Panc1 (cell line): ENCODE measurements around the gene SNX2. TPM values are rescaled to one million over a fixed set of nuclear protein-coding genes. Genes with fewer than 3 reads are reported as not detected.

Experiments
- ATAC-seq: fragments of 200-7000 bp; cut with Tn5 transposase; 2 replicates; pipeline ENCODE4 v1.9.1; 2020; ENCODE audit warnings: mild to moderate bottlenecking, moderate library complexity
- BruUV-seq: library from RNA; stranded (reverse); fragments of 400-500 nt; replicated peaks from 2 replicates; lab custom pipeline; 2021; lab: Mats Ljungman, UMichigan
- CTCF ChIA-PET: fragments of 300-600 bp; sonication (Branson Sonifier 250); formaldehyde crosslinking; loops from one replicate; lab custom pipeline; 2022; ENCODE audit warnings: antibody characterized with exemption; lab: Charles Lee
- POLR2A ChIA-PET: fragments of 300-600 bp; sonication (Branson Sonifier 250); formaldehyde crosslinking; loops from one replicate; lab custom pipeline; 2022; ENCODE audit warnings: antibody characterized with exemption; lab: Charles Lee
- DNase-seq: peaks from one replicate; pipeline ENCODE4 v3.0.0-alpha.2; 2010; ENCODE audit warnings: low read depth, low spot score
- H3K27ac ChIP-seq: 2 replicates; pipeline ENCODE4 v1.5.1; 2011; ENCODE audit warnings: mild to moderate bottlenecking, low read length, inconsistent platforms
- H3K27me3 ChIP-seq: fragments of 200-500 bp; sonication (Bioruptor generic); 2 replicates; pipeline ENCODE4 v1.6.0; 2014; ENCODE audit warnings: low read length, inconsistent platforms; ENCODE audit not compliant: control insufficient read depth, insufficient read depth
- H3K36me3 ChIP-seq: fragments of 200-500 bp; sonication (Bioruptor generic); 2 replicates; pipeline ENCODE4 v1.5.1; 2014; ENCODE audit warnings: inconsistent platforms, mild to moderate bottlenecking, low read length, moderate library complexity; ENCODE audit not compliant: control insufficient read depth, insufficient read depth
- H3K4me1 ChIP-seq: 2 replicates; pipeline ENCODE4 v1.5.1; 2011; ENCODE audit warnings: inconsistent platforms, mild to moderate bottlenecking, low read length, moderate library complexity; ENCODE audit not compliant: control insufficient read depth, insufficient read depth
- H3K4me3 ChIP-seq, 2 experiments: 2 replicates each; pipeline ENCODE4 v1.5.1; 2011 to 2012; ENCODE audit warnings: low read depth in 2 of 2, low read length in 2 of 2, mild to moderate bottlenecking in 2 of 2, inconsistent platforms in 1 of 2, moderate library complexity in 1 of 2
- H3K9me3 ChIP-seq: fragments of 200-500 bp; sonication (Bioruptor generic); 2 replicates; pipeline ENCODE4 v1.5.1; 2014; ENCODE audit warnings: low read depth, mild to moderate bottlenecking, inconsistent platforms, low read length, moderate library complexity; ENCODE audit not compliant: control insufficient read depth, insufficient read depth
- POLR2AphosphoS5 ChIP-seq: IDR thresholded peaks from 2 replicates; pipeline ENCODE4 v1.6.1; 2012; ENCODE audit warnings: mild to moderate bottlenecking, low read depth, low read length, moderate library complexity
- REST ChIP-seq, 2 experiments: IDR thresholded peaks; 2 replicates each; pipeline ENCODE4 v1.6.1; 2011 to 2012; ENCODE audit warnings: low read depth in 2 of 2, control low read depth in 1 of 2, low read length in 1 of 2, mild to moderate bottlenecking in 1 of 2, moderate library complexity in 1 of 2; ENCODE audit not compliant: insufficient read depth in 1 of 2
- SIN3A ChIP-seq: IDR thresholded peaks from 2 replicates; pipeline ENCODE4 v1.6.1; 2012; ENCODE audit warnings: low read depth, mild to moderate bottlenecking, low read length, moderate library complexity, borderline replicate concordance; ENCODE audit not compliant: insufficient read depth
- TCF7L2 ChIP-seq: IDR thresholded peaks from 2 replicates; pipeline ENCODE4 v1.6.1; 2011; ENCODE audit warnings: mild to moderate bottlenecking, low read depth, low read length, inconsistent platforms
- in situ Hi-C: cut with HindIII; loops from 2 replicates; pipeline ENCODE4 v1.10.0; 2016; ENCODE audit warnings: low sequenced_read_pairs, low pct_unique_long_range_greater_than_20kb
- intact Hi-C: fragments of 100-400 bp; cut with micrococcal nuclease; formaldehyde crosslinking; loops from one replicate; pipeline ENCODE4 v1.10.0; 2022; ENCODE audit not compliant: unreplicated experiment
- total RNA-seq: library from RNA; stranded (reverse); gene quantifications from one replicate; pipeline ENCODE4 v1.2.1, GENCODE V29; 2021; ENCODE audit not compliant: unreplicated experiment
- TF ChIP-seq, protein P1 (sequence below): fragments of 450-650 bp; IDR thresholded peaks from 2 replicates; pipeline ENCODE4 v1.5.1; 2017; ENCODE audit warnings: mild to moderate bottlenecking

Gene SNX2
- total RNA-seq, 1 experiment from 2014 or later, result 66.8 TPM

DNA sequence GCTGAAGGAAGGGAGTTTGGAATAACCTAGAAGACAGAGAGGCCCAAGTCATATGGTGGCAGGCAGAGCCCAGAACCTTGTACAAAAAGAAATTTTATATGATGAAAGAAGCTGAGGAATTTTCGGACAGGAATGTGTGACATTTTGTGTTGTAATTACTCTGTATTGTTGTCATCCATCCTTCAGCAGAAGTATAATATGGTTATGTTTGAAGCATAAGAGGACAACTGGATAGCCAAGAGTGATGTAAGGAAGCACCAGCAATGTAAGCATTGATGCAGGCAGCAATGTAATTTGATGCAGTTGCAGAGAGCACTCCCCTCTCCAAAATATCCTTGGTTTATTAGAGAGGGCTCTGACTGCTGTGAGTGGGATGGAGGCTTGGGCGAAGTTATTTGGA, 19.1 kb upstream of the SNX2 start:
- DNase-seq (no peak), ATAC-seq (no peak)
- Histone ChIP-seq H3K27ac (peak overlapping the region; percentile 10; the same call in 1 of the 2 replicates), H3K9me3 (no peaks in the 10 kb centered on the region), H3K4me1 (no peaks in the 10 kb centered on the region), H3K4me3 (no peak overlapping the region), H3K27me3 (no peaks in the 10 kb centered on the region), H3K36me3 (no peaks in the 10 kb centered on the region)
- TF ChIP-seq POLR2AphosphoS5 (no peak), SIN3A (no peak), TCF7L2 (no peak), REST (IDR thresholded peaks at IDR 0.05; ENCODE audit: insufficient read depth in 1 of 2, low read depth in 2 of 2, low read length in 1 of 2) (no peak)
- TF ChIP-seq, protein P1, sequence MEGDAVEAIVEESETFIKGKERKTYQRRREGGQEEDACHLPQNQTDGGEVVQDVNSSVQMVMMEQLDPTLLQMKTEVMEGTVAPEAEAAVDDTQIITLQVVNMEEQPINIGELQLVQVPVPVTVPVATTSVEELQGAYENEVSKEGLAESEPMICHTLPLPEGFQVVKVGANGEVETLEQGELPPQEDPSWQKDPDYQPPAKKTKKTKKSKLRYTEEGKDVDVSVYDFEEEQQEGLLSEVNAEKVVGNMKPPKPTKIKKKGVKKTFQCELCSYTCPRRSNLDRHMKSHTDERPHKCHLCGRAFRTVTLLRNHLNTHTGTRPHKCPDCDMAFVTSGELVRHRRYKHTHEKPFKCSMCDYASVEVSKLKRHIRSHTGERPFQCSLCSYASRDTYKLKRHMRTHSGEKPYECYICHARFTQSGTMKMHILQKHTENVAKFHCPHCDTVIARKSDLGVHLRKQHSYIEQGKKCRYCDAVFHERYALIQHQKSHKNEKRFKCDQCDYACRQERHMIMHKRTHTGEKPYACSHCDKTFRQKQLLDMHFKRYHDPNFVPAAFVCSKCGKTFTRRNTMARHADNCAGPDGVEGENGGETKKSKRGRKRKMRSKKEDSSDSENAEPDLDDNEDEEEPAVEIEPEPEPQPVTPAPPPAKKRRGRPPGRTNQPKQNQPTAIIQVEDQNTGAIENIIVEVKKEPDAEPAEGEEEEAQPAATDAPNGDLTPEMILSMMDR, result no peak
- ChIA-PET CTCF (no interaction called here), POLR2A (no interaction called here)
- BruUV-seq, result no TSS peak
- intact Hi-C loops, result no loop called here
- in situ Hi-C loops, result no loop called here

DNA sequence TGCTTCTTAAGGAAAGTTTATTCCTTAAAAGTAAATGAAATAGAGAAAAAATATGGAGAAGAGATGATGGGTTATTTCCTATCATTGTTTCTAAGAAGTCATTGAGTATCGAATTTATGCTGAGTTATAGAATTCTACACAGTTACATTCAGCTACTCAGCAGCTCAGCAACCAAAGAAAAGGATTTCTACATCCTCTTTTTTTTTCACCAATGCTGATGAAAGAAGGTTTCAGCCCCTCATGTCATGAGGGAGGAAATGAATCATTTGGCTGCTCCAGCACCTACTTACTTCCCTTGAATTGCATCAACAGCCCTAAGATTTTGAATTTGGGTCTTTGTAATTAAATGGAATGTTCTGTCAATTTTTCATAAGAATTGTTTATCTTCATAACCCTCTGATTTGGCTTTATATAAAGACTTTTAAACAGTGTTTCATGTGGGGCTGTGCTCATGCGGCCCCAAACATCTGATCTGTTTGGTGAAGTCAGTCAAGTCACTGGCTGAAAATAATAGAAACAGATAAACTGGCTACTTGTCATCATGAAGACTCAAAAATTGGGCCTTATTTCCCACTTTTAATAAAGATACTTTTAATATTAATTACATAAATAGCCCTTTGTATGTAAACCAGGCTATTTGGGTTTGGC, 18.5 kb upstream of the SNX2 start:
- ChIA-PET POLR2A (no interaction called here), CTCF (no interaction called here)
- Histone ChIP-seq H3K4me3 (no peak overlapping the region), H3K27ac (no peak overlapping the region; the same call in 1 of the 2 replicates), H3K4me1 (no peaks in the 10 kb centered on the region), H3K36me3 (no peaks in the 10 kb centered on the region), H3K9me3 (no peaks in the 10 kb centered on the region), H3K27me3 (no peaks in the 10 kb centered on the region)
- in situ Hi-C loops (no loop called here), intact Hi-C loops (no loop called here)
- TF ChIP-seq TCF7L2 (no peak), SIN3A (no peak), POLR2AphosphoS5 (no peak), REST (IDR thresholded peaks at IDR 0.05; ENCODE audit: insufficient read depth in 1 of 2, low read depth in 2 of 2, low read length in 1 of 2) (no peak)
- TF ChIP-seq, protein P1, result no peak
- no TSS peak for BruUV-seq
- DNase-seq (no peak), ATAC-seq (no peak)
